GM23338 (cell line): ENCODE measurements around the gene ZNF76.

ENCODE experiments used
- CREB1 ChIP-seq: fragments of 250-450 bp; sonication (Bioruptor Pico); IDR thresholded peaks from 2 replicates; pipeline ENCODE4 v1.5.0; 2020; ENCODE audit warnings: low read depth, mild to moderate bottlenecking, moderate library complexity
- EZH2 ChIP-seq: fragments of 200-600 bp; sonication (generic); IDR thresholded peaks from one replicate; pipeline ENCODE4 v1.8.0; 2017; ENCODE audit warnings: antibody characterized with exemption, mild to moderate bottlenecking, low read depth; ENCODE audit not compliant: unreplicated experiment
- EZH2phosphoT487 ChIP-seq: fragments of 200-600 bp; sonication (generic); IDR thresholded peaks from one replicate; pipeline ENCODE4 v1.8.1; 2018; ENCODE audit warnings: antibody characterized with exemption; ENCODE audit not compliant: unreplicated experiment
- JUNB ChIP-seq: IDR thresholded peaks from one replicate; pipeline ENCODE4 v1.6.1; 2016; ENCODE audit warnings: antibody characterized with exemption; ENCODE audit not compliant: unreplicated experiment
- POLR2AphosphoS5 ChIP-seq: IDR thresholded peaks from 2 replicates; pipeline ENCODE4 v1.6.1; 2016; ENCODE audit warnings: antibody characterized with exemption, low read depth
- STAT1 ChIP-seq: IDR thresholded peaks from one replicate; pipeline ENCODE4 v1.6.1; 2016; ENCODE audit warnings: antibody characterized with exemption; ENCODE audit not compliant: unreplicated experiment
- ZNF114 ChIP-seq: fragments of 250-450 bp; sonication (Bioruptor Pico); IDR thresholded peaks from 2 replicates; pipeline ENCODE4 v1.5.0; 2020; ENCODE audit warnings: mild to moderate bottlenecking, moderate library complexity
- TF ChIP-seq, protein P1 (sequence below): IDR thresholded peaks from one replicate; pipeline ENCODE4 v1.6.1; 2018; ENCODE audit warnings: antibody characterized with exemption; ENCODE audit not compliant: unreplicated experiment
- TF ChIP-seq, protein P2 (sequence below), 2 experiments: fragments of 200-600 bp in 1 of 2; sonication (generic) in 1 of 2; conservative IDR thresholded peaks; 2 replicates each; pipeline versions ENCODE4 v1.5.1 to v1.6.1; 2016 to 2017; ENCODE audit warnings: antibody characterized with exemption in 2 of 2, low read depth in 2 of 2, mild to moderate bottlenecking in 2 of 2, moderate library complexity in 1 of 2

DNA sequence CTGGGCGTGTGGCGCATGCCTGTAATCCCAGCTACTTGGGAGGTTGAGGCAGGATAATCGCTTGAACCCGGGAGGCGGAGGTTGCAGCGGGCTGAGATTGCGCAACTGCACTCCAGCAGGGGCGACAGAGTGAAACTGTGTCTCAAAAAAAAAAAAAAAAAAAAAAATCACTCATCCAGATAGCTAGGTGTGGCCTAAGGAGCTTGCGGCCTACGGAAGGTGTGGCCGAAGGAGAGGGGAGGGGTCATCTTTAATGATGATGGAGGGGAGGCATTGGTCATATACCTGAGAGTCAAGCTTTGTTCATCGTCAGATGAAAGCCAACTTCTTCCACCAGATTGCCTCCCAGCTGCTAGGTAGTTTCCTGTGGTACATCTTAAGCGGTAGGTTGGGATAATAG, 82.0 kb downstream of the ZNF76 start:
- TF ChIP-seq, protein P1, sequence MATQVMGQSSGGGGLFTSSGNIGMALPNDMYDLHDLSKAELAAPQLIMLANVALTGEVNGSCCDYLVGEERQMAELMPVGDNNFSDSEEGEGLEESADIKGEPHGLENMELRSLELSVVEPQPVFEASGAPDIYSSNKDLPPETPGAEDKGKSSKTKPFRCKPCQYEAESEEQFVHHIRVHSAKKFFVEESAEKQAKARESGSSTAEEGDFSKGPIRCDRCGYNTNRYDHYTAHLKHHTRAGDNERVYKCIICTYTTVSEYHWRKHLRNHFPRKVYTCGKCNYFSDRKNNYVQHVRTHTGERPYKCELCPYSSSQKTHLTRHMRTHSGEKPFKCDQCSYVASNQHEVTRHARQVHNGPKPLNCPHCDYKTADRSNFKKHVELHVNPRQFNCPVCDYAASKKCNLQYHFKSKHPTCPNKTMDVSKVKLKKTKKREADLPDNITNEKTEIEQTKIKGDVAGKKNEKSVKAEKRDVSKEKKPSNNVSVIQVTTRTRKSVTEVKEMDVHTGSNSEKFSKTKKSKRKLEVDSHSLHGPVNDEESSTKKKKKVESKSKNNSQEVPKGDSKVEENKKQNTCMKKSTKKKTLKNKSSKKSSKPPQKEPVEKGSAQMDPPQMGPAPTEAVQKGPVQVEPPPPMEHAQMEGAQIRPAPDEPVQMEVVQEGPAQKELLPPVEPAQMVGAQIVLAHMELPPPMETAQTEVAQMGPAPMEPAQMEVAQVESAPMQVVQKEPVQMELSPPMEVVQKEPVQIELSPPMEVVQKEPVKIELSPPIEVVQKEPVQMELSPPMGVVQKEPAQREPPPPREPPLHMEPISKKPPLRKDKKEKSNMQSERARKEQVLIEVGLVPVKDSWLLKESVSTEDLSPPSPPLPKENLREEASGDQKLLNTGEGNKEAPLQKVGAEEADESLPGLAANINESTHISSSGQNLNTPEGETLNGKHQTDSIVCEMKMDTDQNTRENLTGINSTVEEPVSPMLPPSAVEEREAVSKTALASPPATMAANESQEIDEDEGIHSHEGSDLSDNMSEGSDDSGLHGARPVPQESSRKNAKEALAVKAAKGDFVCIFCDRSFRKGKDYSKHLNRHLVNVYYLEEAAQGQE, result no peak
- no peak for TF ChIP-seq EZH2
- TF ChIP-seq, protein P2, sequence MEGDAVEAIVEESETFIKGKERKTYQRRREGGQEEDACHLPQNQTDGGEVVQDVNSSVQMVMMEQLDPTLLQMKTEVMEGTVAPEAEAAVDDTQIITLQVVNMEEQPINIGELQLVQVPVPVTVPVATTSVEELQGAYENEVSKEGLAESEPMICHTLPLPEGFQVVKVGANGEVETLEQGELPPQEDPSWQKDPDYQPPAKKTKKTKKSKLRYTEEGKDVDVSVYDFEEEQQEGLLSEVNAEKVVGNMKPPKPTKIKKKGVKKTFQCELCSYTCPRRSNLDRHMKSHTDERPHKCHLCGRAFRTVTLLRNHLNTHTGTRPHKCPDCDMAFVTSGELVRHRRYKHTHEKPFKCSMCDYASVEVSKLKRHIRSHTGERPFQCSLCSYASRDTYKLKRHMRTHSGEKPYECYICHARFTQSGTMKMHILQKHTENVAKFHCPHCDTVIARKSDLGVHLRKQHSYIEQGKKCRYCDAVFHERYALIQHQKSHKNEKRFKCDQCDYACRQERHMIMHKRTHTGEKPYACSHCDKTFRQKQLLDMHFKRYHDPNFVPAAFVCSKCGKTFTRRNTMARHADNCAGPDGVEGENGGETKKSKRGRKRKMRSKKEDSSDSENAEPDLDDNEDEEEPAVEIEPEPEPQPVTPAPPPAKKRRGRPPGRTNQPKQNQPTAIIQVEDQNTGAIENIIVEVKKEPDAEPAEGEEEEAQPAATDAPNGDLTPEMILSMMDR (conservative IDR thresholded peaks at IDR 0.05; ENCODE audit: low read depth in 2 of 2), result no peak
- TF ChIP-seq ZNF114 (CRISPR knock-in tag), result no peak
- TF ChIP-seq POLR2AphosphoS5, result no peak
- no peak for TF ChIP-seq EZH2phosphoT487
- TF ChIP-seq JUNB, result no peak
- TF ChIP-seq CREB1, result no peak
- TF ChIP-seq STAT1, result no peak
